Esophagus squamous epithelium (tissue), 5 donors: ENCODE results near the gene POC1B. TPM values are rescaled to one million over a fixed set of nuclear protein-coding genes. Genes with fewer than 3 reads are reported as not detected.

Source experiments
- DNase-seq: peaks from one replicate; lab custom pipeline; 2025; lab: John Stamatoyannopoulos, UW
- H3K27ac ChIP-seq, 4 donors: fragments of 200-600 bp; sonication (generic); one replicate each; pipeline ENCODE4 v1.5.1; 2016 to 2019; ENCODE audit warnings: mild to moderate bottlenecking in 1 of 4
- H3K27me3 ChIP-seq, 4 donors: fragments of 200-600 bp; sonication (generic); 1 replicate in 3 of 4; 2 replicates in 1 of 4; pipeline versions ENCODE4 v1.5.1 to v1.6.0; 2017 to 2021; ENCODE audit warnings: antibody characterized with exemption in 1 of 4
- H3K36me3 ChIP-seq, 3 donors: fragments of 200-600 bp; sonication (generic); one replicate each; pipeline ENCODE4 v1.5.1; 2016 to 2019
- H3K4me1 ChIP-seq, 3 donors: fragments of 200-600 bp; sonication (generic); one replicate each; pipeline ENCODE4 v1.5.1; 2017 to 2019
- H3K4me3 ChIP-seq, 4 donors: fragments of 200-600 bp; sonication (generic); 1 replicate in 3 of 4; 2 replicates in 1 of 4; pipeline ENCODE4 v1.5.1; 2016 to 2019; ENCODE audit warnings: mild to moderate bottlenecking in 2 of 4, moderate library complexity in 1 of 4
- H3K9me3 ChIP-seq, 3 donors: fragments of 200-600 bp; sonication (generic); one replicate each; pipeline ENCODE4 v1.5.1; 2016 to 2019
- CTCF ChIP-seq, 6 experiments: fragments of 450-650 bp in 4 of 6; fragments of 200-600 bp in 2 of 6; sonication (generic) in 2 of 6; IDR thresholded peaks; one replicate each; pipeline ENCODE4 v1.5.1; 2016 to 2019; ENCODE audit warnings: antibody characterized with exemption in 6 of 6, mild to moderate bottlenecking in 4 of 6, moderate library complexity in 4 of 6
- POLR2A ChIP-seq, 4 donors: fragments of 450-650 bp; IDR thresholded peaks; one replicate each; pipeline ENCODE4 v1.6.1; 2017; ENCODE audit warnings: antibody characterized with exemption in 4 of 4, mild to moderate bottlenecking in 4 of 4, moderate library complexity in 3 of 4
- WGBS, 2 donors: methylation state at CpG; one replicate each; pipeline ENCODE4 v1.1.5; 2018; 5-methylcytosine and 5-hydroxymethylcytosine counted together
- intact Hi-C: fragments of 100-400 bp; cut with DNase I; formaldehyde crosslinking; loops from one replicate; pipeline ENCODE4 v1.15.0; 2022
- total RNA-seq, 4 donors: library from RNA; depleted of rRNA; stranded (reverse); fragments of >200 nt; gene quantifications; one replicate each; pipeline ENCODE4 v1.1.0, GENCODE V29; 2016
- donor health status: DM: yes; HTN: yes; CAD: no.

POC1B gene
- total RNA-seq, 4 donors from 2014 or later, result 12.9 to 21.4 (median 15.3) TPM

DNA sequence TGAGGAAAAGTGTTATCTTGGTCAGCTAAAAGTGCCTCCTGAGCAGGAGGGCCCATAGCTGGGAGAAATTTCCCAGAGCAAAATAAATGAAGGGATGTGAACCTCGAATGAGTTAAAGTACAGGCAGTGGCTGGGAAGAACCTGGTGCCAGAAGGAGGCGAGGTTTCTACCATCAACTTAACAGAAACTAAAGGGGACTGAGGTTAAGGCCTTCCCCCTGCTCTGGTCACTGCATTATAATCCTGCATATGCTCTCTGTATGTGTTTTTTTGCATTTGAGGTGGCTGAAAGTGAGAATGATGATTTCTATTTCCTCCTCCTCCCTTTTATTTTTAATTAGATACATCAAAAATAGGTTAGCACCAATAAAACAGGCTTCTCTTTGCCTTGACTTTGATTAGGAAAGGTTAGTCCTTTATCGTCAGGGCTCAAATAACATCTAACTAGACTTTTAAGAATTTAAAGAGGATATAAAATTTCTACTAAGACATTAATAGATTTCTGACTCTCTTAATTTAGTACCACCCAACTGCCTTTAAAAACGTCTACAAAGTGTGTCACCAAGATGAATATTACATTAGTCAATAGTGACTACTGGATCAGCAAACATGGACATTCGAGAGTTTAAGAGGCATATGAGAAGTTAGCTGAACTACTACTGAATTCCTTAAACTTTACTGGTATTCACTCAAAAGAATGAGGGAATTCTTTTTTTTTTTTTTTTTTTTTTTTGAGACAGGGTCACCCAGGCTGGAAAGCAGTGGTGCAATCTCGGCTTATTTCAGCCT is 50.5 kb downstream of the POC1B start:
- intact Hi-C loops, result no loop called here
- H3K27me3 ChIP-seq, result no peaks in the 10 kb centered on the region
- no peak overlapping the region for H3K4me3 ChIP-seq
- WGBS, 2 donors, result 69 to 71% methylated on average over 5 to 6 of the region's 6 CpGs
- no peaks in the 10 kb centered on the region for H3K36me3 ChIP-seq
- H3K27ac ChIP-seq, result no peak overlapping the region
- DNase-seq, result no peak
- no peaks in the 10 kb centered on the region for H3K9me3 ChIP-seq
- H3K4me1 ChIP-seq, result peaks cover 0 to 8% (median 3%) of the 10 kb centered on the region in 3 donors
- TF ChIP-seq POLR2A (IDR thresholded peaks at IDR 0.05) (no peak), CTCF (IDR thresholded peaks at IDR 0.05) (no peak)

- Histone ChIP-seq H3K4me3 (no peak overlapping the region), H3K27ac (no peak overlapping the region), H3K4me1 (peaks cover 0 to 8% (median 3%) of the 10 kb centered on the region in 3 donors), H3K27me3 (no peaks in the 10 kb centered on the region), H3K36me3 (no peaks in the 10 kb centered on the region), H3K9me3 (no peaks in the 10 kb centered on the region)
- no peak for DNase-seq
- no peak for TF ChIP-seq POLR2A (IDR thresholded peaks at IDR 0.05)
- no peak for TF ChIP-seq CTCF (IDR thresholded peaks at IDR 0.05)
- intact Hi-C loops, result no loop called here
- WGBS, 2 donors, result 58% methylated on average over 1 of the region's 1 CpG; no CpG with 5 or more reads in 1 of the 2 donors
Observed at GRCh38 chr12:89474615-89475014, 51.2 kb downstream of the POC1B start.

GRCh38 chr12:89472508-89472907 is 53.3 kb downstream of the POC1B start:
- Histone ChIP-seq H3K27ac (no peak overlapping the region), H3K9me3 (no peaks in the 10 kb centered on the region), H3K36me3 (no peaks in the 10 kb centered on the region), H3K4me1 (peaks cover 0 to 8% (median 3%) of the 10 kb centered on the region in 3 donors), H3K4me3 (no peak overlapping the region), H3K27me3 (no peaks in the 10 kb centered on the region)
- 50 to 66% methylated on average over 2 of the region's 2 CpGs for WGBS, 2 donors
- intact Hi-C loops, result no loop called here
- DNase-seq, result no peak
- TF ChIP-seq POLR2A (IDR thresholded peaks at IDR 0.05), result no peak
- no peak for TF ChIP-seq CTCF (IDR thresholded peaks at IDR 0.05)

DNA sequence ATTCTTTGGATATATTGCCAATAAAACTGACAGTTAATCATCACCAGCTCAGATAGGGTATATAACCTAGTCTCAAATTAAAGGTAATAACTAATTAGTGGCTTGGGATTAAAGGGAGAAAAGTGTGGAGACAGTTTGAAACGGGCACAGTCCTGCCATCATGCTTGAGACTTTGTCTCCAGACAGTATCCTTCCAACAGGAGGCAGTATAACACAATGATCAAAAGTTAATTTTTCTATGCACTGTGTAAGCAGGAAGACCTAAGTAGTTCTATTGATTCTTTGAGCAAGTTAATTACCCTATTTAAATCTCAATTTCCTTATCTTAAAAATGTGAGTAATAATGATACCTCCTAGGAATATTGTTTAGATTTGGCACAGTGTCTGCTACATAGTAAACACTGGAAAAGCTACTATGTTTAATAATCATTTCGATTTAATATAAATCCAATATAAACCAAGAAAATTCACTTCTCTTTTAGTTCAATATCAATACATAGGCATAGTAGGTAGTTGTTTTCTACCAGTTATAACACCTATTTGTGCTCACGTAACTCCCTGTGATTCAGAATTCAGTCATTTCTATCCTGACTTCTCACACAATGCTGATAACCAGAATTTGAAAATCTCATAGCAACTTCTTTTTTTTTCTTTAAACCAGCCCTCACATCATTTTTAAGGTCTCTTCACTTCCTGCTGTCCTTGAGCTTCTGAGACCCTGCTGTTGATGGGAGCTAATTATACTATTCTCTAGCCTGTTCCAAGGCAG is 54.9 kb downstream of the POC1B start:
- Histone ChIP-seq H3K36me3 (peaks cover 0 to 3% (median 0%) of the 10 kb centered on the region in 3 donors), H3K4me3 (no peak overlapping the region), H3K4me1 (peaks cover 0 to 8% (median 0%) of the 10 kb centered on the region in 3 donors), H3K9me3 (no peaks in the 10 kb centered on the region), H3K27me3 (no peaks in the 10 kb centered on the region), H3K27ac (no peak overlapping the region)
- DNase-seq, result no peak
- TF ChIP-seq POLR2A (IDR thresholded peaks at IDR 0.05), result no peak
- peak; percentile 14 to 74 (median 62) for TF ChIP-seq CTCF (IDR thresholded peaks at IDR 0.05)
- WGBS, 2 donors, result 56 to 57% methylated on average over 3 of the region's 3 CpGs
- intact Hi-C loops, result no loop called here

- no peak for TF ChIP-seq POLR2A (IDR thresholded peaks at IDR 0.05)
- TF ChIP-seq CTCF (IDR thresholded peaks at IDR 0.05), result no peak
Observed at GRCh38 chr12:89469361-89469760, 56.5 kb downstream of the POC1B start.

More at GRCh38 chr12:89469361-89469760, 56.5 kb downstream of the POC1B start:
- no peaks in the 10 kb centered on the region for H3K27me3 ChIP-seq
- peaks cover 0 to 8% (median 0%) of the 10 kb centered on the region in 3 donors for H3K4me1 ChIP-seq
- peaks cover 0 to 5% (median 0%) of the 10 kb centered on the region in 3 donors for H3K36me3 ChIP-seq
- DNase-seq, result no peak
- intact Hi-C loops, result loop anchor here (10.0 kb wide), 1 partner anchor 455 kb away; no protein-coding TSS in a partner anchor
- 56 to 63% methylated on average over 3 of the region's 3 CpGs for WGBS, 2 donors
- no peak overlapping the region for H3K4me3 ChIP-seq
- H3K9me3 ChIP-seq, result no peaks in the 10 kb centered on the region
- H3K27ac ChIP-seq, result peak overlapping the region in 2 of 4 donors; percentile 6 to 15
